ENCODE results near the gene PTPRK.

GRCh38 chr6:127971945-127972391, 548.4 kb downstream of the PTPRK start:
- no peak for TF ChIP-seq YY1 (IDR thresholded peaks at IDR 0.05; ENCODE audit: low read depth)
- TF ChIP-seq EP300 (IDR thresholded peaks at IDR 0.05; ENCODE audit: borderline replicate concordance), result no peak
- no peak for TF ChIP-seq ZBTB7A (IDR thresholded peaks at IDR 0.05; ENCODE audit: low read depth)
- TF ChIP-seq FOXM1 (IDR thresholded peaks at IDR 0.05; ENCODE audit: borderline replicate concordance, low read depth), result no peak
- no peak for TF ChIP-seq RAD21 (IDR thresholded peaks at IDR 0.05; ENCODE audit: low read depth)

All from Ishikawa (cell line).